HEK293T (cell line): ENCODE results near the gene TTC12.

Source experiments
- BHLHE40 ChIP-seq: fragments of 450-650 bp; IDR thresholded peaks from 2 replicates; pipeline ENCODE4 v1.6.1; 2016; ENCODE audit warnings: mild to moderate bottlenecking, moderate library complexity, borderline replicate concordance
- CTBP1 ChIP-seq: fragments of 450-650 bp; IDR thresholded peaks from 2 replicates; pipeline ENCODE4 v1.6.1; 2016; ENCODE audit warnings: borderline replicate concordance
- ELF4 ChIP-seq: fragments of 450-650 bp; IDR thresholded peaks from 2 replicates; pipeline ENCODE4 v1.6.1; 2017; ENCODE audit warnings: antibody characterized with exemption
- FOXK2 ChIP-seq: fragments of 450-650 bp; IDR thresholded peaks from 2 replicates; pipeline ENCODE4 v1.6.1; 2016; ENCODE audit warnings: mild to moderate bottlenecking
- FOXM1 ChIP-seq: fragments of 450-650 bp; IDR thresholded peaks from 2 replicates; pipeline ENCODE4 v1.6.1; 2017; ENCODE audit warnings: mild to moderate bottlenecking, borderline replicate concordance
- HDGF ChIP-seq: fragments of 450-650 bp; IDR thresholded peaks from 2 replicates; pipeline ENCODE4 v1.6.1; 2017; ENCODE audit warnings: antibody characterized with exemption, borderline replicate concordance
- L3MBTL2 ChIP-seq: fragments of 450-650 bp; conservative IDR thresholded peaks from 2 replicates; pipeline ENCODE4 v1.6.1; 2016; ENCODE audit warnings: mild to moderate bottlenecking
- NFRKB ChIP-seq: fragments of 450-650 bp; IDR thresholded peaks from 2 replicates; pipeline ENCODE4 v1.6.1; 2016; ENCODE audit warnings: mild to moderate bottlenecking, moderate library complexity
- PKNOX1 ChIP-seq: fragments of 450-650 bp; IDR thresholded peaks from 2 replicates; pipeline ENCODE4 v1.6.1; 2016
- SP1 ChIP-seq: fragments of 450-650 bp; IDR thresholded peaks from 2 replicates; pipeline ENCODE4 v1.6.1; 2017
- SUZ12 ChIP-seq: fragments of 450-650 bp; IDR thresholded peaks from 2 replicates; pipeline ENCODE4 v1.6.1; 2016; ENCODE audit warnings: mild to moderate bottlenecking
- TARDBP ChIP-seq: fragments of 450-650 bp; IDR thresholded peaks from 2 replicates; pipeline ENCODE4 v1.6.1; 2016

- TF ChIP-seq SP1 = no peak
- TF ChIP-seq FOXM1 = no peak
- TF ChIP-seq SUZ12 = no peak
- TF ChIP-seq FOXK2 = no peak
- TF ChIP-seq TARDBP = no peak
- no peak for TF ChIP-seq CTBP1
- TF ChIP-seq BHLHE40 = no peak
- TF ChIP-seq HDGF = no peak
- TF ChIP-seq PKNOX1 = no peak
- no peak for TF ChIP-seq NFRKB
- no peak for TF ChIP-seq ELF4
- TF ChIP-seq L3MBTL2 = no peak
These were observed 1.4 kb downstream of the TTC12 start for GRCh38 chr11:113315811-113316210.
